NT2/D1 (cell line): ENCODE results near the gene ARAP3.

ENCODE experiments used
- SUZ12 ChIP-seq: IDR thresholded peaks from 2 replicates; pipeline ENCODE4 v1.6.1; 2011; ENCODE audit not compliant: insufficient read length, insufficient read depth; ENCODE audit errors: extremely low read depth
- ZNF274 ChIP-seq: IDR thresholded peaks from 2 replicates; pipeline ENCODE4 v1.6.1; 2011; ENCODE audit warnings: mild to moderate bottlenecking, low read depth, low read length

DNA sequence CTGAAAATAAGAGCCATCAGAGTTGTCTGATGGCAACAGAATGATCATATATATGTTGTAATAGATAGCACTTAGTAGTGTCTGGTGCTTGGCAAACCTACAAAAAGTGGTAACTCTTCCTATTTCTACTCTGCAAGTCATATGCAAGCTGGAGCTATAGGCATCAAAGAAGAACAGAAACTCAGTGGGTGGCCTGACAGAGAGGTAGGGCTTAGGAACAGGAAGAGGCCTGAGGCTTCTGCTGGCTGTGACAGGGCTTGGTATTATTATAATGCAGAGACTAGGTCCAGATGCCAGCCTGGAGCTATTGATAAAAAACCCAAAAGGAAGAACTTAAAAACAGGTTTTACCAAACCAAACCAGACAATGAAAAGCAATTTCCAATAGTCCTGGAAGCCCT is 58.8 kb downstream of the ARAP3 start:
- TF ChIP-seq SUZ12 (no peak), ZNF274 (no peak)
